GM18502 (cell line): Measurements from ENCODE around the gene LANCL1.

ENCODE experiments used
- ATAC-seq: cut with Tn5 transposase; IDR thresholded peaks from one replicate; pipeline ENCODE4 v1.9.1; 2021; ENCODE audit warnings: mild to moderate bottlenecking; ENCODE audit not compliant: unreplicated experiment, poor library complexity

LANCL1 gene

DNA sequence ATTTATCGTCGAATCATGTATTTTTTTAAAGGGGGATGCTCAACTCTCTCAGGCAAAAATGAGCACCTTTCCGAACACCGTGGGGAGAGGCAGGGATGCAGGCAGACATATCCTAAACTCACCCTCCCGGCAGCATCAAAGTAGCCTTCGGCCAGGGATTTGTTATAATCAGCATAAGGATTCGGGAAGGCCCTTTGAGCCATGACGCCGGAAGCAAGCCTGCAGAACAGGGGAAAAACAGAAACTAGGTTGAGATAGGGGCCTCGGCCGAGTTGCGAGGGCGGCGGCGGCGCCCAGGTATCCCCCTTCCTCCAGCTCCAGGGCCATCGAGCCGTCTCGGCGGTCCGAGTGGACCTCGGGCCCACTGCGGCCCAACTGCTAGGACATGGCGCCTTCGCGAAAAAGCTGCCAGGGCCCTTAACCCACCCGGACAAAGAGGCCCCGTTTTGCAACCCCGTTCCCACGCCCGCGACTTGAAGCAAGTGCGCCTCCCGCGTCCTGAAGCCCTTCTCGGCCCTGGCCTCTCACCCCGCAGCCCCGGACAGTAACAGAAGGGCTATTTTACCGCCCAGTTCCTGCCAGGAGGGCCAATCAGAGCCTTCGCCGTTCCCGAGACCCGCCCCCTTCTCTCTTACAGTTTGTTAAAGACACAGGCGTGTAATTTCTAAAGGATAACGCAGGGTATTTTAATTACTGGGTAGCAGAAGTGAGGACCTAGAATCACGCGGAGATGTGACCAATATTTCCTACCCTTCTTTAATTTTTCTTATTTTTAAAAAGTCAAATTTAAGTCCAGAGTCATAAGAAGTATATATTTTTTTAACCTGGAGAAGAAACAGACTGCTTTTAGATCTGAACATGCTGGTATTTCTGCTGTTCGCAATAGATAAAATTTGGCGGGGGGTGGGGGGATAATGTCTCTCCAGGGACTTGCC lies at the start of gene LANCL1:
Gene LANCL1, minus strand, starts transcription at position 566 of the 935 bp plus-strand sequence. Its CDS starts 363 bp downstream, at position 203.
- ATAC-seq, result peak; percentile 100

DNA sequence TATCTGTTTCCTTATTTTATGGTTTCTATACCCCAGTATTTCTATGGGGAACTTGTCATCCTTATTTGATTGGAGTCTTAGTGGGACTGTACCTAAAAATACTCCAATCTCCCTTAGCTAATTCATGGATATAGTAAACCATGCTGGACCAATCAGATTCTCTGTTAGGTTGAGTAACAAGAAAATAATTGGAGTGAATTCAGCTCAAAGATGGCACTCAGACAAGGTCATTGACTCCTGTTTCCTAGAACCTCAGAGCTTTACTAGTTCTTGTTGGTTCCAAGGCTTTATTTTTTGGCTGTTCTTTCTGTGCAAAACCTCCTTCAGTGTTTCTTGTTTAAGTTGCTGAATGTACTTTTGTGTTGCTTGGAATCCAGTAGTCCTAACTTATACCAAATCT lies 48.0 kb upstream of the LANCL1 start:
- no peak for ATAC-seq

GRCh38 chr2:210523650-210524289 lies 47.2 kb upstream of the LANCL1 start:
- no peak for ATAC-seq

GRCh38 chr2:210522399-210522798 lies 45.8 kb upstream of the LANCL1 start:
- ATAC-seq, result no peak

DNA sequence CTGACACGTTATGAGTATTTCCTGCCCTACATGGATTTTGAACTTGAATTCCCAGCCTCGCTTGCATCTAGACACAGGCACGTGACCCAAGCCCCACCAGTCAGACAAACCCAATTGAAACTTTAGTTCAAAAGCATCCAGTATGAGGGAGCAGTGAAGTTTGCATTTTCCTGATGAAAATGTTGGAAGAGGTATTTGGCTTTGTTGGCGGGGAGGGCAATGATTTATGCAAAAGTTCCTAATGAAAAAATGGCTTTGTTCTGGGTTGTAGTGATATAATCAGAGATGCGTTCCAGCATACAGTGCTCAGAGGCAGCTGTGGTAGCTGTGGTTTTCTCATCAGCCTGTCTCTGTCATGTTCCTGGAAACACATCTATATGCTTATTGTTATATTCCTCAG lies 43.0 kb upstream of the LANCL1 start:
- ATAC-seq, result no peak

DNA sequence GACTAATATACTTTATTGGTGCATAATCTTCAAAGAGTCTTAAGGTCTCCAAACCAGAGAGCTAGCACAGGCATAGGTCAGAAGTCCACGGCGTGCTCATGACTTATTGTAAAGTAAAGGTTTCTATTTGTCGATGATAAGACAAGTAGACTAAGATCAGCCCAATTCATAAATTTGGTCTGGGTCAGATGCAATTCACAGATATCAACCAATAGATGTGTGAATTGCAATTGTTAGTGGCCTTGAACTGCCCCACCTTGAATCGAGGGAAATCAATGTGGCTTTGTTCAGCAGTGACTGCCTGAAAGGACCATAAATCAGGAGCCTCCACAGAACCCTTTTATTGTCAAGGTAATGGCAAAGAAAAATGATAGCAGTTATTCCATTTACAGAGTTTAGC lies 40.7 kb upstream of the LANCL1 start:
- no peak for ATAC-seq

DNA sequence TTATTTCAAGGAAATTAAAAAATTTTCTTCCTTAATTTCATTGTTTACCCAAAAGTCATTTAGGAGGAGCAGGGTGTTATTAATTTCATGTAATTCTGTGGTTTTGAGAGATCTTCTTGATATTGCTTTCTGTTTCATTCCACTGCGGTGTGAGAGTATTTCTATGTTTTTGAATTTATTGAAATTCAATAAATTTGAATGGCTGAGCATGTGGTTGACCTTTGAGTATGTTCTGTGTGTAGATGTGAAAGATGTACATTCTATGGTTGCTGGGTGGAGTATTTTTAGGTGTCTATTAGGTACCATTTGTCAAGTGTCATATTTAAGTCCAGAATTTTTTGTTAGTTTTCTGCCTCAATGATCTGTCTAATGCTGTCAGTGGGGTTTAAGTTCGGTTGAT lies 39.4 kb upstream of the LANCL1 start:
- ATAC-seq, result no peak

DNA sequence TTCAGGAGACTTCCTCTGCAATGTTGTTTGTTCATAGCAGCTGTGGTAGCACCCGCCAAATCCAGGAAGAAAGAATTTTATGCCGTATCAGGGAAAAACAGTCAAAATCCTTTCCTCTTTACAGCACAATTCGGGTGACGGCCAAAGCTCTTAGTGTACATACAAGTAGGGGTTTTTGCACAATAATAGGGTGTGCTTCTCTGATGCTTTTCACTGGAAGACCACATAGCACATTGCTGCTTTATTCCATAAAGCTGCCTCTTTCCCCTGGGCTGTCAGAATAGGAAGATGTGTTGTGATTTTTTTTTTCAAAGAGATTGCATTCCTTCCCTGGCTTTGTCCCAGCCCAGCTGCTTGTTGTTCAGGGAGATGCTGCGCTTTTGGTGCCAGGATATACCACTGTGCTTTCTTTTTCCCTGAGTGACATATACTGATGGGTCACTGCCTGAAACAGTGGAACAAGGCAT lies 27.2 kb upstream of the LANCL1 start:
- peak; percentile 9 for ATAC-seq

GRCh38 chr2:210503001-210503623 lies 26.6 kb upstream of the LANCL1 start:
- ATAC-seq, result peak; percentile 92

DNA sequence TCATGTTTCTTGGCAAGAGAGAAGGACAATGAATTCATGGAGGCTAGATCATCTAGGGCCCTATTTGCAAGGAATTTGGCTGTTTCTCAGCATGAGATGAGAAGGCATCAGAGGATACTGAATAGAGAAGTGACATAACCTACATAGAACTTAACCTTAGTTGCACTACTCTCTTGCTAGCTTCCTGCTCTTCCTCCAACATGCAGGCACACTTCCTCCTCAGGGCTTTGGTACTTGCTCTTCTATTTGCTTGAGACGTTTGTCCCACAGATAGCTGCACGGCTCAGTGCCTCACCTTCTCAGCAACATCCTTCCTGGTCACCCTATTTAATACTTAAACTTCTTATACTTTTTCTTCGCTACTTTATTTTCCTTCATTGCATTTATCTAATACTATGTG lies 20.0 kb upstream of the LANCL1 start:
- ATAC-seq, result peak; percentile 73

DNA sequence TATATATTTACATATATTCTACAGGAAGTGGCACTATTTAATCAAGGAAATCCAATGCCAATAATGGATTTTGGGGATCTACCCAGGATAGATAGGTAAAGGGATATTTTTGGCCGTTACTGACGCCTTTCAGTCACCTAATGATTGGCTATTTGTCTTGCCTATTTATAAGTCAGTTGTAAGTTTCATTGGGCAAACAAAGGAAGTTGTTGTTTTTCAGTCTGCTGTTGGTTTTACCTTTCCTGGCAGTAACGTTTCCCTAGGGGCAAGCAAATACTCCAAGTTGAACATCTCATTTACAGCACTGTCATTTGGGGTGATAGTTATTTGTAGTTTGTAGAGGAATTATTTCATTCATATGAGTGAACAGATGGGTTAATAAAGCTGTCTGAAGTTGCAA lies 17.0 kb upstream of the LANCL1 start:
- no peak for ATAC-seq

DNA sequence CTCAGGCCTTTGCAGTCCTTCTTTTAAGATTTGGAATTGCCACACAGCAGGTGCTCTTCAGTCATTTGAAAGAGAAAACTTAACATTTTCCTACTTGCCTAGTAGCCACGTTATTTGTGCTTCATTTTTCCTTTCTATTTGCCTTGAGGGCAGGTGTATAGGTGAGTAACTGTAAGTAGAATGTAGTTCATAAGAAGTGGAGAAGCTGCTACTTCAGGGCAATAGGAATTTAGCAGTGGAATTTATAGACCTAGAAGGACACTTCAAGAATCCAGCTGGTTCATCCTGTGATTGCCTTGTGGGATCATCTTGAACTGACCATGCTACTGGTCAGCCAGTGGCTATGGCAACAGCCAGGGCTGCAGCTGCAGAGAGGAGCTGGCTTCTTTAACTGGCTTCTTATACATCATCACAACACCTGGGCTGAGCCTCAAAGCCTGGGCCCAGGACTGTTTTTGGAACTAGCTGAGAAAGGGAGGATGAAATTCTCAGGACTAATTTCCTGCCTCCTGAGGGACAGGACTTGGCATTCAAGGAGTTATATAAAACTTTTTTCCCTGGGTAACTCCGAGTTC lies 5.1 kb upstream of the LANCL1 start:
- ATAC-seq, result no peak

DNA sequence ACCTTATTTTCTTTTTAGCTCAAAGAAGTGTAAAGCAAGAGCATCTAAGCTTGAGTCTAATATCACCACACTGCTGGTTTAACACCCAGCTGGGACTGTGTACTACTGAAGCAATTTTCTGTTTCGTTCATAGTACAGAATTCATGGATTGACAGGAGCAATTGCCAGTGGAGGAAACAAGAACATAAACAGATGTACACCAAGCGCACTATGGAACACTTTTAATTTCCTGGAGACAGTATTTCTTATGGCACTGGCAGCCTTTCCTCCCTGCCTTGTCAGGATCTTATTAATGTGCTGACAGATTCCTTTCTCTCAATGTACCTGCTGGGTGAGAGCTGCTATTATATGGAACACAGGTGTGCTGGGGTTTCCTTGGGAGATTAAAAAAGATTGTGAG lies 4.2 kb upstream of the LANCL1 start:
- no peak for ATAC-seq

DNA sequence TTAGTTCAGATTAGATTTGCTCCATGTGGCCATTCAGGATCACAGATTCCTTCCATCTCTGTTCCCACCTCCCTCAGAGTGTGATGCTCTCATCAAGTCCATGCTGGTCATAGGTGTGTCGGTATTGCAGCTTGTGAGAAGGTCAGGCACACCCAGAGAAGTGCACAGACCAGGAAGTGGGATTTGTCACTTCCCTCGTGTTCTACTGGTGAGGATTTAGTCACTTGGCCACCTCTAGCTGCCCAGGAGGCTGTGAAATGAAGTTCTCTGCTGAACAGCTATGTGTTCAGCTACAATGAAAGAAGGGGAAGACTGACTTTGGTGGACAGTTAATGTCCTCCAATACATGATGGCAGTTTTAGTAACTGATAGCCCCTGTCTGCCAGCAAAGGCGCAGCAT lies 3.5 kb upstream of the LANCL1 start:
- ATAC-seq, result no peak

DNA sequence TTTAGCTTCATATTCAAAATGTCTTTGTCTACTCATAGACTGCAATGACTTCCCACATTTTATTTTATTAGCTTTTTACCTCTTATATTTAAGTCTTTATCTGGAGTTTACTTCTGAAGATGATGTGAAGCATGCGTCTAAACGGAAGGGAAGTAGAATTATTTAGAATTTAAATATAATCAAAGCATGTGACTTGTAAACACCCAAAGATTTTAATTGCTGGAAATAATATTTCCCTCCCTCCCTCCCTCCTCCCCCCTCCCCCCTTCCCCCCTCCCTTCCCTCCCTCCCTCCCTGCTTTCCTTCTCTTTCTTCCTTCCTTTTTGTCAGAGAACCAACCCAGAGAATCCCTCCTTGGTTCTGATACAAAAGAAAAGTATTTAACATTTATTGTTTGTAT lies 2.1 kb upstream of the LANCL1 start:
- ATAC-seq, result no peak

DNA sequence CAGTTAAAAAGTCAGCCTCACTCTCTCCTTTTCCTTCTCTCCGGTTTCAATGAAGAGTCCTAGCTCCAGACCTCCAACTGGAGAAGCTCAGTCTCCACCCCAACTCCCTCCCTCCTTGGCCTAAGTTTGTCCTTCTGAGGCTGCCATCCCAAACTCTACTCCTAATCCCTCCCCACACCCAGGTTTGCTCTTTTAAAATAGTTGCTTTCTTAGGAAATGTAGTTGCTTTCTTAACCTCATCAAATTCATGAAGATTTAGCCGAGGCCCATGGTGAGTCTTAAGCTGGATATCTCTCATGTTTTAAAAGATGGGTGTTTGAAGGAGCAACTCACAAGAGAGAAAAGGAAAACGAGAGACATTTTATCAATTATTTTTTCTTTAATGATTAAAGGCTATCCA lies 937 bp upstream of the LANCL1 start:
- ATAC-seq, result no peak

DNA sequence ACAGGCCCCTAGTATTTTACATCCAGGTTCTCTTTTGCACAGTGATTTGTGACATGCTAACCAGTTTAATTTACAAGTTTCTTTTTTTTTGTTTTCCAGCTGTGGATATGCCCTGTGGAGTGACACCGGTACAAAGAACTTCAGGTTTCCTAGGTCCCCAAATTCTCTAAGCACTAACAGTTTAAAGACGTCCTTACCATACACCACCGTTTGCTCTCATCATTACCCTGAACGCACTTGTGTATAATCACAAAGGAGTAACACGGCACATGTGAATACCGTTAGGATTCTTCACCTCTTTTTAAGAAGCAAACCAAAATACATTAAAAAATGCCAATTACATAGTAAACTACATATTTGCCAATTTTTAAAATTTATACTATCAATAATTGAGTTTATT lies 853 bp downstream of the LANCL1 start:
- no peak for ATAC-seq

GRCh38 chr2:210474776-210475175 lies 1.8 kb downstream of the LANCL1 start:
- no peak for ATAC-seq

DNA sequence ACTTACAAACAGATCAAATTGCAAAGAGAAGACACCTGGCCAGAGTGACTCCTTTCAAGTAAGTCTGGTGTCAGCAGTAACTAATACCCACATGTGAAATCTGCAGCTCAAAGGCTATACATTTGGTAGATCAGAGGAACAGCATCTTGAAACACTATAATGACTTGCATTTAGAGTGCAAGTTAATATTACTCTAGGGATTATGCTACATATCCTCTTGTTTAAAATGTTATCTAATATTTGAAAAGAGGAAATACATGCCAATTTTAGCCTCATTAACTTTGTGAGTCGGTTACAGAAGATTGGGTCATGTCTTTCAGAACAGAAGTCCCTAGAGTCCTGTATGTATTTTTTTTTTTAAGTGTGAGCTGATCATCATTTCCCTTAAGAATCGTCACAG lies 15.2 kb downstream of the LANCL1 start:
- peak; percentile 39 for ATAC-seq

DNA sequence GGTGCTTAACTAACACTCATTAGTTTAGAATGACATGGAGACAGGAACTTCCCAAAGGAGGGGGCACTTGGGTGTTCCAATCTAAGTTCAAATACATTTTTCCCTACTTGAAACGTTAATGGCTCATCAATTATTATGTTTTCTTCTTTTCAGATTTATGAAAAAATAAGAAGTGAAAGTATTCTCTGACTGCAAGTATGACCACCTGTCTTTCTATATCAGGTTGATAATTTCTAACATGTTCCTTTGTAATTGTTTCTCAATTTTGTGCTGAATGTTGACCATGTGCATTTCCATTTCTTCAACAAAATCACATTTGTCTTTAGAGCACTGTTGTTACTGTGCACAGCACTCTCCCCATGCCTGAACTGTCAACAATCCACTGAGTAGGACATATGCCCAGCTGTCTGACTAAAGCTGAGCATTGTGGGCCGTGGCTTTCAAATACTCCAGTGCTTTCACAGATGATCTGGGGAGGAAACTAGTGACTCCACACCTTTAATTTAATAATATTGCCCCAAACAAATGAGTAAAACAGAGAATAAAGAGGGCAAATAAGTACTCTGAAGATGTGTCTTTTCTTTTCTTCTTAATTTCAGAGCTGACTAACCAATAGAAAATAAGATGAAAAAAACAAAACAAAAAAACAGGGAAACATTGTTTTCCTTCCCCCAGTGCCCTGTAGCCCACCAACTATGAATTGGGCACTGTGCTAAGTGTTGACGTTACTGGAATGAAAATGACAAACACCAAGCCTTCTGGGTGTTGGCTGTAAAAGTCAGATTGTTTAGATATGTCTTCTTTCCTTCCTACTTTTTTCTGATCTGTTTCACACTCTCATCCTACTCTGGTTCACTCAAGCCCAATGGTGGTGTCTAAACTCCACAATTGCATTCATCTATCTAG lies 16.0 kb downstream of the LANCL1 start:
- ATAC-seq, result peak; percentile 71
